Thoracic aorta (tissue), 2 donors: ENCODE results near the gene KITLG. TPM values are rescaled to one million over a fixed set of nuclear protein-coding genes. Genes with fewer than 3 reads are reported as not detected.

Experiments used
- ATAC-seq: fragments of 150-250 bp; one replicate; pipeline ENCODE4 v1.8.0; 2017; ENCODE audit warnings: low read depth; ENCODE audit not compliant: insufficient number of reproducible peaks, low FRiP score
- DNase-seq: peaks from one replicate; pipeline ENCODE4 v3.0.0-alpha.2; 2020; ENCODE audit warnings: low spot score
- H3K27ac ChIP-seq, 2 donors: fragments of 200-600 bp; sonication (generic); 1 replicate in 1 of 2; 2 replicates in 1 of 2; pipeline ENCODE4 v1.5.1; 2016; ENCODE audit warnings: mild to moderate bottlenecking in 2 of 2, moderate library complexity in 2 of 2
- H3K27me3 ChIP-seq: fragments of 200-600 bp; sonication (generic); replicated peaks from 2 replicates; pipeline ENCODE4 v1.6.0; 2016; ENCODE audit warnings: mild to moderate bottlenecking; ENCODE audit not compliant: insufficient read depth
- H3K36me3 ChIP-seq: fragments of 200-600 bp; sonication (generic); one replicate; pipeline ENCODE4 v1.5.1; 2016
- H3K4me1 ChIP-seq, 2 donors: fragments of 200-600 bp; sonication (generic); 1 replicate in 1 of 2; 2 replicates in 1 of 2; pipeline versions ENCODE4 v1.5.1 to v1.6.0; 2016; ENCODE audit warnings: low read depth in 2 of 2, mild to moderate bottlenecking in 1 of 2; ENCODE audit not compliant: control insufficient read depth in 1 of 2
- H3K4me3 ChIP-seq: fragments of 200-600 bp; sonication (generic); 2 replicates; pipeline ENCODE4 v1.5.1; 2016; ENCODE audit warnings: mild to moderate bottlenecking
- H3K9me3 ChIP-seq: fragments of 200-600 bp; sonication (generic); 2 replicates; pipeline ENCODE4 v1.5.1; 2016
- total RNA-seq, 2 donors: library from RNA; depleted of rRNA; stranded (reverse); fragments of >200 nt; gene quantifications; one replicate each; pipeline versions ENCODE4 v1.1.0 to v1.2.3, GENCODE V29; 2016
- TF ChIP-seq, protein P1 (sequence below): fragments of 200-600 bp; sonication (generic); IDR thresholded peaks from one replicate; pipeline ENCODE4 v1.5.1; 2019; ENCODE audit warnings: antibody characterized with exemption

The KITLG gene
- total RNA-seq, 2 donors from 2014 or later: 19.4 to 29.9 TPM

DNA sequence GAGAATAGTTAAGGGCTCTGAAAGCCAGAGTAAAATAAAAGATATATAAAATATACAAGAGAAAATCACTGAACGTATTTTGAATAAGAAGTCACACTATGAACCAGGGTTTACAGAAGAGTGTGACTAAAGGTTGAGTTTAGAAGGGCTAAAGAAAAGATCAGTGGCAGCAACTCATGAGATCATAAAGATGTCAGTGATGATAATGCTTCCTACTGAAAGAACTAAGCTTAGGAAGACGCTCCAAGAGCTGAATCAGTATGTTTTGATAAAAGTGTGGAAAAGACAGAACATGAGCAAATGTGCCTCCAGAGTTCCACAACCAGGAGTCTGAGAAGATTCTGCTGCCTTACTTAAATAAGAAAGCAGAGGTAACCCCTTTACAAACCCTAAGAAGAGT lies 74.6 kb downstream of the KITLG start:
- no peak overlapping the region for H3K4me3 ChIP-seq
- no peaks in the 10 kb centered on the region for H3K9me3 ChIP-seq
- ATAC-seq (no peak), DNase-seq (no peak)
- TF ChIP-seq, protein P1, sequence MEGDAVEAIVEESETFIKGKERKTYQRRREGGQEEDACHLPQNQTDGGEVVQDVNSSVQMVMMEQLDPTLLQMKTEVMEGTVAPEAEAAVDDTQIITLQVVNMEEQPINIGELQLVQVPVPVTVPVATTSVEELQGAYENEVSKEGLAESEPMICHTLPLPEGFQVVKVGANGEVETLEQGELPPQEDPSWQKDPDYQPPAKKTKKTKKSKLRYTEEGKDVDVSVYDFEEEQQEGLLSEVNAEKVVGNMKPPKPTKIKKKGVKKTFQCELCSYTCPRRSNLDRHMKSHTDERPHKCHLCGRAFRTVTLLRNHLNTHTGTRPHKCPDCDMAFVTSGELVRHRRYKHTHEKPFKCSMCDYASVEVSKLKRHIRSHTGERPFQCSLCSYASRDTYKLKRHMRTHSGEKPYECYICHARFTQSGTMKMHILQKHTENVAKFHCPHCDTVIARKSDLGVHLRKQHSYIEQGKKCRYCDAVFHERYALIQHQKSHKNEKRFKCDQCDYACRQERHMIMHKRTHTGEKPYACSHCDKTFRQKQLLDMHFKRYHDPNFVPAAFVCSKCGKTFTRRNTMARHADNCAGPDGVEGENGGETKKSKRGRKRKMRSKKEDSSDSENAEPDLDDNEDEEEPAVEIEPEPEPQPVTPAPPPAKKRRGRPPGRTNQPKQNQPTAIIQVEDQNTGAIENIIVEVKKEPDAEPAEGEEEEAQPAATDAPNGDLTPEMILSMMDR: no peak
- no peak overlapping the region for H3K27ac ChIP-seq
- H3K4me1 ChIP-seq: peaks cover 0 to 8% of the 10 kb centered on the region in 2 donors
- no peaks in the 10 kb centered on the region for H3K27me3 ChIP-seq
- H3K36me3 ChIP-seq: no peaks in the 10 kb centered on the region

DNA sequence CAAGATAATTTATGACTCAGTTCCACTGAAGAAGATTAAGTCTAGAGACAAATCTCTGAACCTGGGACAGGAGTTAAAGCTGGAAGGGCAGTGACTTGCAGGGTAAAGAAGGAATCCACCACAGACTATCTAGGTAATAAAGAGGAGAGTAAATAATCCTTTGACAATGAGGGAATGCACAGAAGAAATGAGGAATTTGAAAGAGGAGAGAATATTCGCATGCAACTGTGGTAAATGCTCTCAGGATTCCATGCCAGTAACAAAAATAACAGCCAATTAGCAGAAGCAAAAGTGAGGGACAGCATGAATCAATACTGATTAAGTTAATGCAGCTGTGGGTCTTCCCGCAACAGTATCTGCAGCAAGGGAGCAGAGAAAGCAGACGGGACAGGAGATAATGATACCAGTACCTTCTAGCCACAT lies 77.0 kb downstream of the KITLG start:
- Histone ChIP-seq H3K36me3 (no peaks in the 10 kb centered on the region), H3K27ac (no peak overlapping the region), H3K4me1 (peaks cover 0 to 26% of the 10 kb centered on the region in 2 donors), H3K27me3 (no peaks in the 10 kb centered on the region), H3K4me3 (no peak overlapping the region), H3K9me3 (no peaks in the 10 kb centered on the region)
- TF ChIP-seq, protein P1: no peak
- ATAC-seq: no peak
- DNase-seq: no peak

DNA sequence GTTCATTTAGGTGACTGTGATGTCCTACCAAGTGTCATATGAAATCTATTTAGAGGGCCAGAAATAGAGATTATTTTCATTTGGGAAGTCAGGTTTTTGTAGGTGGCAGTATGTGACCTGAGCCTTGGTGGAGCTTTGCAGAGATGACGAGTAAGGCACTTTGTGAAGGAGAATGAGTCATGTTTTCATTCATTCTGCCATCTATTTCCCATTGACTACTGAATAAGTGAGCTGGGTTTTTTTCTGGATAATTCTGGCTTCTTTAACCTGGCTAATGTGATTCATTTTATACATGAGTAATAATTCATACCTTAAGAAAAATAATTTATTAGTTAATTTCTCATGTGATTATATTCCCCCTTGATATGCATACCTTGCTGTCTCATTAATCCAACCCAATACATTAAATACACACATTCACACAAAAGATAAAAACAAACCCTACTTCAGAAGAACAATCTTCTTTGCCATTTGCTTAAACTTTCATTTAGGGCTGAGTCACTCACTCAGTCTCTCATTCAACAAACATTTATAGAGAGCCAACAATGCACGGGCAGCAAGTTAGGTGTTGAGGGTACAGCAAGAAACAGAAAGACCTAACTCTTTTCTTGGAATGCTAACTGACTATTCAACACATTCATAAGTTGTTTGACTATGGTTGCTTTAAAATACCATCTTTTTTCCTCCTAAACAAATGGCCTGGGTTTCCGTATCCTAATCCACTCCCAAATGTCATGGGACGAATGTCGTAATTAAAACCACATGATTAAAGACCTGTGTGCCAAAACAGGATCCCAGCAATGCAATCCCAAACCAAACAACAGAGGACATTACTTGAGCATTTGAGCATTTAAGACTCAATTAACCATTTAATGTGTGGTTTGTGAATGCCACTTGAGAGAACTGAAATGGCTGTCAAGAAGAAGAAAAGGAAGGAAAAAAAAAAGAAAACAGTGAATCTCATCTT lies 78.0 kb downstream of the KITLG start:
- H3K4me3 ChIP-seq: no peak overlapping the region
- H3K9me3 ChIP-seq: no peaks in the 10 kb centered on the region
- no peaks in the 10 kb centered on the region for H3K36me3 ChIP-seq
- ATAC-seq (no peak), DNase-seq (no peak)
- no peaks in the 10 kb centered on the region for H3K27me3 ChIP-seq
- H3K4me1 ChIP-seq: peaks cover 6 to 36% of the 10 kb centered on the region in 2 donors
- TF ChIP-seq, protein P1: no peak
- H3K27ac ChIP-seq: no peak overlapping the region

- H3K9me3 ChIP-seq: no peaks in the 10 kb centered on the region
- ATAC-seq (no peak), DNase-seq (no peak)
- TF ChIP-seq, protein P1: no peak
- H3K36me3 ChIP-seq: no peaks in the 10 kb centered on the region
- H3K4me3 ChIP-seq: no peak overlapping the region
- H3K27ac ChIP-seq: no peak overlapping the region
- H3K27me3 ChIP-seq: no peaks in the 10 kb centered on the region
- H3K4me1 ChIP-seq: peaks cover 6 to 64% of the 10 kb centered on the region in 2 donors
These were observed 83.3 kb downstream of the KITLG start for GRCh38 chr12:88496891-88497371.

DNA sequence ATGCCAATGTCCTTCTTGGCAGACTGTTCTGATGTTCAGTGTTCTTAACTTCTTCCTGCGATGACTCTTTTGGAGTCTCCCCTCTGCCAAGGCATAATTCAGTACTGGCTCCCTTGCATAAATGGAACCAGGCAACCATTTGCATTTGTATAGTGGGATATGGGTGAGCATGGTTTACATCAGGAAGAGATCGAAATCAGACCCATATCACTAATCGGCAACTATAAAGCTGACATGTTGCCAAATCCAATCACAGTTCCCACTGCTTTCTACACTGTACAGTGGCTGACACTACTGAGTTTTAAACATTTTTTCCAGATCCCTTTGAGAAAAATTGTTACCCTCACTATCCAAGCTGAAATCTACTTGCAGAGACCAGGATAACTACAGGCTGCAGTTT lies 83.8 kb downstream of the KITLG start:
- ATAC-seq (no peak), DNase-seq (no peak)
- H3K4me3 ChIP-seq: no peak overlapping the region
- no peak overlapping the region for H3K27ac ChIP-seq
- TF ChIP-seq, protein P1: no peak
- no peaks in the 10 kb centered on the region for H3K9me3 ChIP-seq
- H3K36me3 ChIP-seq: no peaks in the 10 kb centered on the region
- H3K27me3 ChIP-seq: no peaks in the 10 kb centered on the region
- peaks cover 6 to 63% of the 10 kb centered on the region in 2 donors for H3K4me1 ChIP-seq
